ENCODE results near the gene CHCHD6. TPM values are rescaled to one million over a fixed set of nuclear protein-coding genes. Genes with fewer than 3 reads are reported as not detected.

CHCHD6 gene
- 15.9 and 21.7 TPM in 2 replicates for total RNA-seq (2014; rRNA removed; shearing (Covaris generic))

GRCh38 chr3:126703512-126704493, at the start of gene CHCHD6:
Gene CHCHD6, plus strand, starts transcription at chr3:126704240. Its CDS starts 73 bp downstream, at chr3:126704313.
- peaks cover 12% of the 10 kb centered on the region for H3K4me1 ChIP-seq (replicated peaks)
- H3K4me3 ChIP-seq = peak within 1 kb of the TSS; percentile 73

GRCh38 chr3:126654571-126655383, 49.3 kb upstream of the CHCHD6 start, which contains the start of gene TXNRD3:
Gene TXNRD3, minus strand, starts transcription at chr3:126655124.
- peak; percentile 67 to 72 for DNase-seq (ENCODE audit: low read depth in 1 of 2, low spot score in 2 of 2)
- H3K36me3 ChIP-seq = no peaks in the 10 kb centered on the region; the same call in 1 of the 2 replicates
- 0 out of 2 replicates have a peak, but pooled peaks cover 2% of the 10 kb centered on the region for H3K27me3 ChIP-seq (replicated peaks)
- H3K4me1 ChIP-seq (replicated peaks) = peaks cover 5% of the 10 kb centered on the region
- H3K4me3 ChIP-seq = peak within 1 kb of the TSS; percentile 98
- H3K9me3 ChIP-seq (replicated peaks) = no peaks in the 10 kb centered on the region
- peak within 1 kb of the TSS; percentile 88 for H3K27ac ChIP-seq

More at GRCh38 chr3:126703512-126704493, at the start of gene CHCHD6:
- peak; percentile 95 to 98 for DNase-seq (ENCODE audit: low read depth in 1 of 2, low spot score in 2 of 2)
- Histone ChIP-seq H3K36me3 (no peaks in the 10 kb centered on the region), H3K9me3 (replicated peaks) (no peaks in the 10 kb centered on the region), H3K27ac (no peak within 1 kb of the TSS), H3K27me3 (replicated peaks) (no peaks in the 10 kb centered on the region)

- DNase-seq (ENCODE audit: low read depth in 1 of 2, low spot score in 2 of 2) = no peak
- Histone ChIP-seq H3K4me3 (no peak overlapping the region), H3K27ac (no peak overlapping the region), H3K4me1 (replicated peaks) (peaks cover 5% of the 10 kb centered on the region), H3K36me3 (no peaks in the 10 kb centered on the region; the same call in 1 of the 2 replicates), H3K27me3 (replicated peaks) (0 out of 2 replicates have a peak, but pooled peaks cover 4% of the 10 kb centered on the region), H3K9me3 (replicated peaks) (no peaks in the 10 kb centered on the region)
Observed at GRCh38 chr3:126655887-126656286, 48.2 kb upstream of the CHCHD6 start.

- Histone ChIP-seq H3K4me3 (no peak overlapping the region), H3K4me1 (replicated peaks) (peaks cover 5% of the 10 kb centered on the region), H3K36me3 (no peaks in the 10 kb centered on the region; the same call in 1 of the 2 replicates), H3K27ac (no peak overlapping the region), H3K27me3 (replicated peaks) (0 out of 2 replicates have a peak, but pooled peaks cover 8% of the 10 kb centered on the region), H3K9me3 (replicated peaks) (no peaks in the 10 kb centered on the region)
- no peak for DNase-seq (ENCODE audit: low read depth in 1 of 2, low spot score in 2 of 2)
Observed at GRCh38 chr3:126656371-126657134, 47.5 kb upstream of the CHCHD6 start.

- DNase-seq (ENCODE audit: low read depth in 1 of 2, low spot score in 2 of 2) = no peak
- no peak overlapping the region for H3K27ac ChIP-seq
- no peaks in the 10 kb centered on the region for H3K9me3 ChIP-seq (replicated peaks)
- peaks cover 5% of the 10 kb centered on the region for H3K4me1 ChIP-seq (replicated peaks)
- H3K27me3 ChIP-seq (replicated peaks) = 0 out of 2 replicates have a peak, but pooled peaks cover 8% of the 10 kb centered on the region
- H3K36me3 ChIP-seq = no peaks in the 10 kb centered on the region; the same call in 1 of the 2 replicates
- H3K4me3 ChIP-seq = no peak overlapping the region
Observed at GRCh38 chr3:126657901-126658300, 46.1 kb upstream of the CHCHD6 start.

- DNase-seq (ENCODE audit: low read depth in 1 of 2, low spot score in 2 of 2) = no peak
Observed at GRCh38 chr3:126658584-126658983, 45.5 kb upstream of the CHCHD6 start.

GRCh38 chr3:126659915-126660886, 43.8 kb upstream of the CHCHD6 start:
- Histone ChIP-seq H3K27ac (no peak overlapping the region), H3K4me3 (no peak overlapping the region), H3K9me3 (replicated peaks) (no peaks in the 10 kb centered on the region), H3K4me1 (replicated peaks) (peaks cover 5% of the 10 kb centered on the region), H3K27me3 (replicated peaks) (0 out of 2 replicates have a peak, but pooled peaks cover 8% of the 10 kb centered on the region), H3K36me3 (no peaks in the 10 kb centered on the region)
- no peak for DNase-seq (ENCODE audit: low read depth in 1 of 2, low spot score in 2 of 2)

More at GRCh38 chr3:126658584-126658983, 45.5 kb upstream of the CHCHD6 start:
- Histone ChIP-seq H3K4me3 (no peak overlapping the region), H3K9me3 (replicated peaks) (no peaks in the 10 kb centered on the region), H3K36me3 (no peaks in the 10 kb centered on the region; the same call in 1 of the 2 replicates), H3K4me1 (replicated peaks) (peaks cover 5% of the 10 kb centered on the region), H3K27me3 (replicated peaks) (0 out of 2 replicates have a peak, but pooled peaks cover 8% of the 10 kb centered on the region), H3K27ac (no peak overlapping the region)

GRCh38 chr3:126661532-126662364, 42.3 kb upstream of the CHCHD6 start:
- no peak overlapping the region for H3K4me3 ChIP-seq
- H3K27me3 ChIP-seq (replicated peaks) = 0 out of 2 replicates have a peak, but pooled peaks cover 8% of the 10 kb centered on the region
- peaks cover 4% of the 10 kb centered on the region; the same call in 1 of the 2 replicates for H3K4me1 ChIP-seq (replicated peaks)
- no peak overlapping the region for H3K27ac ChIP-seq
- H3K9me3 ChIP-seq (replicated peaks) = no peaks in the 10 kb centered on the region
- H3K36me3 ChIP-seq = no peaks in the 10 kb centered on the region
- no peak for DNase-seq (ENCODE audit: low read depth in 1 of 2, low spot score in 2 of 2)

- 0 out of 2 replicates have a peak, but pooled peaks cover 8% of the 10 kb centered on the region for H3K27me3 ChIP-seq (replicated peaks)
- H3K9me3 ChIP-seq (replicated peaks) = no peaks in the 10 kb centered on the region
- H3K4me1 ChIP-seq (replicated peaks) = peaks cover 4% of the 10 kb centered on the region; the same call in 1 of the 2 replicates
- DNase-seq (ENCODE audit: low read depth in 1 of 2, low spot score in 2 of 2) = no peak
- no peaks in the 10 kb centered on the region for H3K36me3 ChIP-seq
- H3K4me3 ChIP-seq = no peak overlapping the region
- no peak overlapping the region for H3K27ac ChIP-seq
Observed at GRCh38 chr3:126663257-126663656, 40.8 kb upstream of the CHCHD6 start.

GRCh38 chr3:126663750-126664149, 40.3 kb upstream of the CHCHD6 start:
- peaks cover 4% of the 10 kb centered on the region; the same call in 1 of the 2 replicates for H3K4me1 ChIP-seq (replicated peaks)
- H3K27ac ChIP-seq = no peak overlapping the region
- no peak for DNase-seq (ENCODE audit: low read depth in 1 of 2, low spot score in 2 of 2)
- 0 out of 2 replicates have a peak, but pooled peaks cover 8% of the 10 kb centered on the region for H3K27me3 ChIP-seq (replicated peaks)
- no peak overlapping the region for H3K4me3 ChIP-seq
- no peaks in the 10 kb centered on the region for H3K9me3 ChIP-seq (replicated peaks)
- H3K36me3 ChIP-seq = no peaks in the 10 kb centered on the region

GRCh38 chr3:126664591-126665214, 39.3 kb upstream of the CHCHD6 start:
- H3K36me3 ChIP-seq = no peaks in the 10 kb centered on the region
- peak in 1 of 2 experiments; percentile 31 for DNase-seq (ENCODE audit: low read depth in 1 of 2, low spot score in 2 of 2)
- no peak overlapping the region for H3K4me3 ChIP-seq
- peaks cover 4% of the 10 kb centered on the region; the same call in 1 of the 2 replicates for H3K4me1 ChIP-seq (replicated peaks)
- no peak overlapping the region for H3K27ac ChIP-seq
- H3K9me3 ChIP-seq (replicated peaks) = no peaks in the 10 kb centered on the region
- 0 out of 2 replicates have a peak, but pooled peaks cover 7% of the 10 kb centered on the region for H3K27me3 ChIP-seq (replicated peaks)

Measured in SJSA1 (cell line).